Body of pancreas (tissue), 4 donors: ENCODE measurements around the gene RNPEP. TPM values are rescaled to one million over a fixed set of nuclear protein-coding genes. Genes with fewer than 3 reads are reported as not detected.
"Not testable (repeated sequence)": the region's sequence is repeated elsewhere in the genome, so short reads cannot be mapped to it uniquely, and the experiment has no call there.

Experiments used
- ATAC-seq: fragments of 150-250 bp; one replicate; pipeline ENCODE4 v1.9.1; 2016
- DNase-seq, 4 donors: peaks; one replicate each; pipeline ENCODE4 v3.0.0-alpha.2; 2019
- H3K27ac ChIP-seq, 4 donors: fragments of 200-600 bp; sonication (generic); 1 replicate in 3 of 4; 2 replicates in 1 of 4; pipeline versions ENCODE4 v1.5.1 to v1.6.1; 2016 to 2019; ENCODE audit warnings: mild to moderate bottlenecking in 1 of 4, mixed read lengths in 1 of 4, moderate library complexity in 1 of 4
- H3K27me3 ChIP-seq, 2 donors: fragments of 200-600 bp; sonication (generic); one replicate each; pipeline ENCODE4 v1.6.0; 2016; ENCODE audit warnings: mild to moderate bottlenecking in 1 of 2
- H3K36me3 ChIP-seq, 2 donors: fragments of 200-600 bp; sonication (generic); replicated peaks in 1 of 2; 2 replicates each; pipeline ENCODE4 v1.5.1; 2016; ENCODE audit warnings: low read depth in 2 of 2; ENCODE audit not compliant: insufficient read depth in 1 of 2
- H3K4me1 ChIP-seq: fragments of 200-600 bp; sonication (generic); one replicate; pipeline ENCODE4 v1.6.0; 2016
- H3K4me3 ChIP-seq, 2 donors: fragments of 200-600 bp; sonication (generic); 1 replicate in 1 of 2; 2 replicates in 1 of 2; pipeline ENCODE4 v1.5.1; 2016 to 2019
- H3K9me3 ChIP-seq, 3 donors: fragments of 200-600 bp; sonication (generic); 1 replicate in 2 of 3; 2 replicates in 1 of 3; pipeline ENCODE4 v1.5.1; 2016
- POLR2A ChIP-seq, 3 donors: fragments of 450-650 bp; IDR thresholded peaks; one replicate each; pipeline ENCODE4 v1.6.1; 2016; ENCODE audit warnings: antibody characterized with exemption in 3 of 3, mild to moderate bottlenecking in 2 of 3
- WGBS, 2 donors: methylation state at CpG; one replicate each; pipeline ENCODE4 v1.1.5; 2017; 5-methylcytosine and 5-hydroxymethylcytosine counted together
- intact Hi-C: fragments of 100-400 bp; cut with DNase I; formaldehyde crosslinking; loops from one replicate; pipeline ENCODE4 v1.15.1; 2023
- total RNA-seq, 2 donors: library from RNA; depleted of rRNA; stranded (reverse); fragments of >200 nt; gene quantifications; one replicate each; pipeline ENCODE4 v1.1.0, GENCODE V29; 2016
- TF ChIP-seq, protein P1 (sequence below), 7 experiments: fragments of 450-650 bp in 4 of 7; fragments of 200-600 bp in 3 of 7; sonication (generic) in 3 of 7; IDR thresholded peaks; one replicate each; pipeline ENCODE4 v1.5.1; 2016 to 2019; ENCODE audit warnings: antibody characterized with exemption in 7 of 7

RNPEP gene
- total RNA-seq, 2 donors from 2014 or later, result 62.3 to 233 TPM

DNA sequence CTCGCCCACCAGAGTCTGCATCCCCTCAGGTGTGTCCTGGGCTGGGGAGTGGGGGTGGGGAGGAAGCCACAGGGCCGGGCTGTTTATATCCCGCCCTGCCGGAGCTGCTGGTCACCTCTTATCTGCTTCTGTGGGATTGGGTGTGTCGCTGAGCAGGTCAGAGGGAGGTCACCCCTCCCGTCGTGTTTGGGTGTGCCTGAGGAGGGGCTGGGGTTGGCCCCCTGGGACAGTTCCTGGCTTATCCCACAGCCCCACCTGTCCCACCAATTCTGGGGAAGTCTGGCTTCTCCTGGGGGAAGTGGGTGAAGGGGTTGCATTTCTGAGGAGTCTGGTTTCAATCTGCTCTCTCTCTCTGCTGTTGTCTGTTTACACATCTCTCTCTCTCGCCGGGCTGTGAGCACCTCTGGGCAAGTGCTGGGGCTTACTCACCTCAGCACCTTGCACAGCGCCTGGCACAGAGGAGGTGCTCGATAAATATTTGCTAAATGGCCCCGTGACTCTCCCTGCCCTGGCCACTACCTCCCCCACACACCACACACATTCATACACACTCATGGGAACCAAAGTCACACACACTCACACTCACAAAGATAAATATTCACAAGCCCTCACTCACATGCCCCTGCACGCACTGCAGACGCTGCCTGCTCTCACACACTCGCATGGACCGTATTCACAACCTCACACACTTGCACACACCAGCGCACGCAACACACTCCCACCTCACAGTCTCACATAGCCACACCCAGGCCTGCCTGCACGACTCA is 36.2 kb downstream of the RNPEP start:
- DNase-seq (peak; percentile 90 to 97 (median 95)), ATAC-seq (peak; percentile 82)
- peaks cover 71% of the 10 kb centered on the region for H3K4me1 ChIP-seq
- 14% methylated on average over 15 to 18 of the region's 19 CpGs for WGBS, 2 donors
- H3K36me3 ChIP-seq, result peaks cover 0 to 6% of the 10 kb centered on the region in 2 donors
- H3K27me3 ChIP-seq, result no peaks in the 10 kb centered on the region
- intact Hi-C loops, result no loop called here
- no peaks in the 10 kb centered on the region for H3K9me3 ChIP-seq
- peak overlapping the region; percentile 93 to 100 (median 97) for H3K27ac ChIP-seq
- no peak overlapping the region for H3K4me3 ChIP-seq
- TF ChIP-seq, protein P1, sequence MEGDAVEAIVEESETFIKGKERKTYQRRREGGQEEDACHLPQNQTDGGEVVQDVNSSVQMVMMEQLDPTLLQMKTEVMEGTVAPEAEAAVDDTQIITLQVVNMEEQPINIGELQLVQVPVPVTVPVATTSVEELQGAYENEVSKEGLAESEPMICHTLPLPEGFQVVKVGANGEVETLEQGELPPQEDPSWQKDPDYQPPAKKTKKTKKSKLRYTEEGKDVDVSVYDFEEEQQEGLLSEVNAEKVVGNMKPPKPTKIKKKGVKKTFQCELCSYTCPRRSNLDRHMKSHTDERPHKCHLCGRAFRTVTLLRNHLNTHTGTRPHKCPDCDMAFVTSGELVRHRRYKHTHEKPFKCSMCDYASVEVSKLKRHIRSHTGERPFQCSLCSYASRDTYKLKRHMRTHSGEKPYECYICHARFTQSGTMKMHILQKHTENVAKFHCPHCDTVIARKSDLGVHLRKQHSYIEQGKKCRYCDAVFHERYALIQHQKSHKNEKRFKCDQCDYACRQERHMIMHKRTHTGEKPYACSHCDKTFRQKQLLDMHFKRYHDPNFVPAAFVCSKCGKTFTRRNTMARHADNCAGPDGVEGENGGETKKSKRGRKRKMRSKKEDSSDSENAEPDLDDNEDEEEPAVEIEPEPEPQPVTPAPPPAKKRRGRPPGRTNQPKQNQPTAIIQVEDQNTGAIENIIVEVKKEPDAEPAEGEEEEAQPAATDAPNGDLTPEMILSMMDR (IDR thresholded peaks at IDR 0.05), result peak in 1 of 7 experiments; percentile 3
- TF ChIP-seq POLR2A (IDR thresholded peaks at IDR 0.05), result peak; percentile 35 to 64 (median 59)

DNA sequence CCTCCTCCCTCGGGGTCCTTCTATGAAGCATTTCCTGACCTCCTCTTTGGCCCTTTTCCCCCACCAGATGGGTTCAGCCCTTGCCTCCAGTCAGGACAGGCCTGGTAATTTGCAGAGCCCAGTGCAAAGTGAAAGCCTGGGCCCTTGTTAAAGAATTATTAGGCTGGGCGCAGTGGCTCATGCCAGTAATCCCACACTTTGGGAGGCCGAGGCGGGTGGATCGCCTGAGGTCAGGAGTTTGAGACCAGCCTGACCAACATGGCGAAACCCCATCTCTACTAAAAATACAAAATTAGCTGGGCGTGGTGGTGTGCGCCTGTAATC is 36.7 kb downstream of the RNPEP start:
- WGBS, 2 donors, result 65 to 74% methylated on average over 8 of the region's 8 CpGs
- H3K4me3 ChIP-seq, ATAC-seq, H3K36me3 ChIP-seq, H3K27me3 ChIP-seq, intact Hi-C loops, DNase-seq, H3K9me3 ChIP-seq: not testable (repeated sequence)
- peak overlapping the region; percentile 93 to 100 (median 97) for H3K27ac ChIP-seq
- peaks cover 66% of the 10 kb centered on the region for H3K4me1 ChIP-seq

DNA sequence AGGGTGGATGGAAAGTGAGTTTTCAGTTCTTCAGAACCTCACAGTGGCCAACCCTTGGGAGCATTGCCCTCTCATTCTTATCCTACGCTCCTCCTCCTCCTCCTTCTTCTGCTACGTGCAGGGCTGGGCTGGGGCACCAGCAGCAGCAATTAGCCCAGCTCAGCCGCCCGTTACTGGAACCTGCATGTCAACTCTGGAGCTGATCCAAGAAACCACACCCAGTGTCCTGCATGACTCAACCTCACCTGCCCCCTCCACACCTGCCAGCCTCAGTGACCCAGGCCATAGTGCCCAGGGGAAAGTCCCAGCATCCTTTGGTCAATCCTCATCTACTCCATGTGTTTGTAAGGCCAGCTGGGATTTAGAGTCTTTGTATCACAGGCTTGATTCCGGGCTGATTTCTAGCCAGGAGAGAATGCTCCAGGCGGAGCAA is 40.6 kb downstream of the RNPEP start:
- intact Hi-C loops, result no loop called here
- no peaks in the 10 kb centered on the region for H3K36me3 ChIP-seq
- H3K4me1 ChIP-seq, result peaks cover 28% of the 10 kb centered on the region
- H3K27me3 ChIP-seq, result no peaks in the 10 kb centered on the region
- DNase-seq, result peak; percentile 76 to 94 (median 82)
- ATAC-seq, result peak; percentile 50
- H3K4me3 ChIP-seq, result no peak overlapping the region
- 30 to 57% methylated on average over 6 of the region's 6 CpGs for WGBS, 2 donors
- no peak for TF ChIP-seq POLR2A (IDR thresholded peaks at IDR 0.05)
- TF ChIP-seq, protein P1 (IDR thresholded peaks at IDR 0.05), result no peak
- H3K9me3 ChIP-seq, result no peaks in the 10 kb centered on the region
- H3K27ac ChIP-seq, result peak overlapping the region; percentile 23 to 45 (median 38)

DNA sequence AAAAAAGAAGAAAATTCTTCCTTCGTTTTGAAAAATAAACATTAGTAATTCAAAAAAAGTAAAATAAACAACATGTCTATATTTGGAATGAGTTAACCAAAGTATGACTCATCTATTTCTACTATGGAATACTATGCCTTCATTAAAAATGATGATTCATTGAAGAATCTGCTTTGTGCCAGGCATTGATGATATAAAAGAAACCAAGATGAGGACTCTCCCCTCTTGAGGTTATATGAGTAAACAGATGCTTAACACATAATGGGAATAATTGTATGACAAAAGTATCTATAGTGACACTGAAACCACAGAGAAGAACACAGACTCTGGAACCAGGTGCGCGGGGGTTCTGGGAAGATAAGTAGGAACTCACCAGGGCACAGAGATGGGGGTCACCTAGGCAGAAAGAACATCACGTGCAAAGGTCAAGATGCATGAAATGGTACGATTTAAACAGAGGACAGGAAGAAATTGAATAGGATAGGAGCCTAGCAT is 46.8 kb downstream of the RNPEP start:
- no peak overlapping the region for H3K27ac ChIP-seq
- peaks cover 22% of the 10 kb centered on the region for H3K4me1 ChIP-seq
- intact Hi-C loops, result no loop called here
- DNase-seq (no peak), ATAC-seq (peak; percentile 47)
- no peak overlapping the region for H3K4me3 ChIP-seq
- TF ChIP-seq POLR2A (IDR thresholded peaks at IDR 0.05), result no peak
- TF ChIP-seq, protein P1 (IDR thresholded peaks at IDR 0.05), result no peak
- H3K9me3 ChIP-seq, result no peaks in the 10 kb centered on the region
- WGBS, 2 donors, result 74% methylated on average over 5 of the region's 5 CpGs
- no peaks in the 10 kb centered on the region for H3K27me3 ChIP-seq
- H3K36me3 ChIP-seq, result no peaks in the 10 kb centered on the region

DNA sequence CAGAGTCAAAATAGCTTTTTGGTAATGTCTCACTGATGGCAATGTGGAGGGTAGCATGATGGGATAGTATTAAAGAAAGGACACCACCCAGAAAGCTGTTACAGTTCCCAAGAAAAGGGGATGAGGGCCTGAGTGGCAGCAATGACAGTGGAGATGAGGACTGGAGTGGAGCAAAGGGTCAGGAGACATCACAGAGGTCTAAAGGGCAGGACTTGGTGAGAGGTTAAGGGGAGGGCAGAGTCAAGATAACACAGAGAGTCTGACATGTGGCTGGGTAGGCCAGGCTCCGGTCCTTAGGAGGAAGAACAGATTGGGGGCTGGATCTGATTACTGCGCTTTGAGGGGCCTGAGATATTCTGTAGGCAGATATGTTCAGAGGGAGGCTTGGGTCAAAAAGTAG is 47.3 kb downstream of the RNPEP start:
- Histone ChIP-seq H3K27me3 (no peaks in the 10 kb centered on the region), H3K9me3 (no peaks in the 10 kb centered on the region), H3K36me3 (no peaks in the 10 kb centered on the region), H3K4me3 (no peak overlapping the region), H3K4me1 (peaks cover 26% of the 10 kb centered on the region), H3K27ac (no peak overlapping the region)
- WGBS, 2 donors, result 89 to 91% methylated on average over 2 of the region's 2 CpGs
- ATAC-seq (no peak), DNase-seq (no peak)
- TF ChIP-seq, protein P1 (IDR thresholded peaks at IDR 0.05), result no peak
- TF ChIP-seq POLR2A (IDR thresholded peaks at IDR 0.05), result no peak
- intact Hi-C loops, result no loop called here
